Prostate gland (tissue), 2 donors: ENCODE results near the gene SLC44A4. TPM values are rescaled to one million over a fixed set of nuclear protein-coding genes. Genes with fewer than 3 reads are reported as not detected.
A peak's percentile ranks its signal among the peaks of the same experiment; 100 is the strongest.

ENCODE experiments used
- DNase-seq: peaks from one replicate; pipeline ENCODE4 v3.0.0-alpha.2; 2019; ENCODE audit warnings: low spot score
- H3K27ac ChIP-seq, 2 donors: fragments of 200-600 bp; sonication (generic); 2 replicates each; pipeline ENCODE4 v1.5.1; 2017 to 2019
- H3K27me3 ChIP-seq: fragments of 200-600 bp; sonication (generic); replicated peaks from 2 replicates; pipeline ENCODE4 v1.5.1; 2019; ENCODE audit not compliant: insufficient read depth
- H3K36me3 ChIP-seq, 2 donors: fragments of 200-600 bp; sonication (generic); 1 replicate in 1 of 2; 2 replicates in 1 of 2; pipeline versions ENCODE4 v1.5.1 to v1.8.1; 2017 to 2019
- H3K4me1 ChIP-seq: fragments of 200-600 bp; sonication (generic); replicated peaks from 2 replicates; pipeline ENCODE4 v1.5.1; 2019
- H3K4me3 ChIP-seq, 2 donors: fragments of 200-600 bp; sonication (generic); 2 replicates each; pipeline ENCODE4 v1.5.1; 2017 to 2019
- H3K9me3 ChIP-seq: fragments of 200-600 bp; sonication (generic); 2 replicates; pipeline ENCODE4 v1.5.1; 2017
- POLR2A ChIP-seq: fragments of 450-650 bp; IDR thresholded peaks from one replicate; pipeline ENCODE4 v1.6.1; 2016; ENCODE audit warnings: antibody characterized with exemption, mild to moderate bottlenecking
- POLR2AphosphoS5 ChIP-seq: sonication (generic); formaldehyde crosslinking; IDR thresholded peaks from one replicate; pipeline ENCODE4 v1.6.1; 2017; ENCODE audit warnings: antibody characterized with exemption
- WGBS: methylation state at CpG from one replicate; pipeline ENCODE4 v1.1.5; 2018; 5-methylcytosine and 5-hydroxymethylcytosine counted together
- intact Hi-C: fragments of 100-400 bp; cut with DNase I; formaldehyde crosslinking; loops from one replicate; pipeline ENCODE4 v1.14.2; 2022
- total RNA-seq, 2 donors: library from RNA; depleted of rRNA; stranded (reverse); fragments of >200 nt; gene quantifications; one replicate each; pipeline ENCODE4 v1.1.0, GENCODE V29; 2016
- TF ChIP-seq, protein P1 (sequence below), 4 experiments: fragments of 200-600 bp in 2 of 4; fragments of 450-650 bp in 2 of 4; sonication (generic) in 2 of 4; IDR thresholded peaks; 1 replicate in 3 of 4; 2 replicates in 1 of 4; pipeline ENCODE4 v1.5.1; 2016 to 2019; ENCODE audit warnings: antibody characterized with exemption in 4 of 4, mild to moderate bottlenecking in 2 of 4, moderate library complexity in 2 of 4

Gene SLC44A4
- total RNA-seq, 2 donors from 2014 or later, result 125 to 332 TPM

GRCh38 chr6:31922942-31923341 lies 44.1 kb upstream of the SLC44A4 start:
- Histone ChIP-seq H3K4me1 (peaks cover 4% of the 10 kb centered on the region), H3K9me3 (no peaks in the 10 kb centered on the region), H3K36me3 (no peaks in the 10 kb centered on the region), H3K27me3 (no peaks in the 10 kb centered on the region), H3K27ac (no peak overlapping the region), H3K4me3 (no peak overlapping the region)
- TF ChIP-seq, protein P1, sequence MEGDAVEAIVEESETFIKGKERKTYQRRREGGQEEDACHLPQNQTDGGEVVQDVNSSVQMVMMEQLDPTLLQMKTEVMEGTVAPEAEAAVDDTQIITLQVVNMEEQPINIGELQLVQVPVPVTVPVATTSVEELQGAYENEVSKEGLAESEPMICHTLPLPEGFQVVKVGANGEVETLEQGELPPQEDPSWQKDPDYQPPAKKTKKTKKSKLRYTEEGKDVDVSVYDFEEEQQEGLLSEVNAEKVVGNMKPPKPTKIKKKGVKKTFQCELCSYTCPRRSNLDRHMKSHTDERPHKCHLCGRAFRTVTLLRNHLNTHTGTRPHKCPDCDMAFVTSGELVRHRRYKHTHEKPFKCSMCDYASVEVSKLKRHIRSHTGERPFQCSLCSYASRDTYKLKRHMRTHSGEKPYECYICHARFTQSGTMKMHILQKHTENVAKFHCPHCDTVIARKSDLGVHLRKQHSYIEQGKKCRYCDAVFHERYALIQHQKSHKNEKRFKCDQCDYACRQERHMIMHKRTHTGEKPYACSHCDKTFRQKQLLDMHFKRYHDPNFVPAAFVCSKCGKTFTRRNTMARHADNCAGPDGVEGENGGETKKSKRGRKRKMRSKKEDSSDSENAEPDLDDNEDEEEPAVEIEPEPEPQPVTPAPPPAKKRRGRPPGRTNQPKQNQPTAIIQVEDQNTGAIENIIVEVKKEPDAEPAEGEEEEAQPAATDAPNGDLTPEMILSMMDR (IDR thresholded peaks at IDR 0.05), result no peak
- no peak for TF ChIP-seq POLR2AphosphoS5
- no peak for TF ChIP-seq POLR2A
- no peak for DNase-seq
- WGBS, result 29% methylated on average over 5 of the region's 5 CpGs
- intact Hi-C loops, result no loop called here

DNA sequence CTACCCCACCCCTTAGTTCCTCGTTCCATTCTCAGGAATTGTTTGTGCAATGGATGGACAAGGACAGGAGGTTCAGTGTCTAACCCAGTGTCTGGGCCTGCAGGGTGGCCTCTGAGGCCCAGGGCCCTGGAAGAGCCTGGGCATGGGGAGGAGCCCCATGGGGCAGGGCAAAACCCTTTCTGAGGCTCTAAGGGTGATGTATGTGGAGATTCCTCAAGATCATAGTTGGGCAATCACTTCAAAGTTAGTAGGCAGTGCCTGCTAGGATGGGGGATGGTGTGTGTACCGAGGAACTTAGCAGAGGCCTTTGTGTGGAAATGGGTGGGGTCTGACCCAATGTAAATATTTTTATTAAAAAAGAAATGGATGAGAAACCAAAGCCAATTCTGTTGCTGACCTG lies 42.0 kb upstream of the SLC44A4 start:
- WGBS, result 38% methylated on average over 2 of the region's 2 CpGs
- intact Hi-C loops, result no loop called here

GRCh38 chr6:31919624-31920303 lies 41.0 kb upstream of the SLC44A4 start:
- peak; percentile 38 for DNase-seq
- no peaks in the 10 kb centered on the region for H3K9me3 ChIP-seq
- peaks cover 4% of the 10 kb centered on the region for H3K4me1 ChIP-seq
- intact Hi-C loops, result no loop called here
- TF ChIP-seq POLR2A (no peak), POLR2AphosphoS5 (peak; percentile 73)
- H3K27ac ChIP-seq, result peak overlapping the region; percentile 30 to 78
- H3K36me3 ChIP-seq, result no peaks in the 10 kb centered on the region
- 42% methylated on average over 6 of the region's 6 CpGs for WGBS
- no peaks in the 10 kb centered on the region for H3K27me3 ChIP-seq
- H3K4me3 ChIP-seq, result no peak overlapping the region

More for the DNA sequence above, 42.0 kb upstream of the SLC44A4 start:
- peak; percentile 41 for DNase-seq
- H3K27me3 ChIP-seq, result no peaks in the 10 kb centered on the region
- H3K4me1 ChIP-seq, result peaks cover 4% of the 10 kb centered on the region
- H3K36me3 ChIP-seq, result no peaks in the 10 kb centered on the region
- no peaks in the 10 kb centered on the region for H3K9me3 ChIP-seq
- TF ChIP-seq, protein P1 (IDR thresholded peaks at IDR 0.05), result no peak
- TF ChIP-seq POLR2A (no peak), POLR2AphosphoS5 (peak; percentile 47)
- H3K4me3 ChIP-seq, result no peak overlapping the region
- peak overlapping the region; percentile 30 to 78 for H3K27ac ChIP-seq

DNA sequence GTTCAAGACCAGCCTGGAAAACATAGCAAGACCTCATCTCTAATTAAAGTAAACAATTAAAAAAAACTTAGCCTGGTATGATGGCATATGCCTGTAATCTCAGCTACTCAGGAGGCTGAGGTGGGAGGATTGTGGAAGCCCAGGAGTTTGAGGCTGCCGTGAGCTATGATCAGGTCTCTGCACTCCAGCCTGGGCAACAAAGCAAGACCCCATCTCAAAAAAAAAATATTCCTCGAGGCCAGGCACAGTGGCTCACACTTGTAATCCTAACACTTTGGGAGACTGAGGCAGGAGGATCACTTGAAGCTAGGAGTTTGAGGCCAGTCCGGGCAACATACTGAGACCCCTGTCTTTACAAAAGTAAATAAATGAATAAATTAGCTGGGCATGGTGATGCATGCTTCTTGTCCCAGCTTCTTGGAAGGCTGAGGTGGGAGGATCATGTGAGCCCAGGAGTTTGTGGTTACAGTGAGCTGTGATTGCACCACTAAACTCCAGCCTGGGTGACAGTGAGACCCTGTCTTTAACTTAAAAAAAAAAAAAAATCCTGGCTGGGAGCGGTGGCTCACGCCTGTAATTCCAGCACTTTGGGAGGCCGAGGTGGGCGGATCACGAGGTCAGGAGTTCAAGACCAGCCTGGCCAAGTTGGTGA lies 39.4 kb upstream of the SLC44A4 start:
- Histone ChIP-seq H3K4me3 (no peak overlapping the region), H3K36me3 (no peaks in the 10 kb centered on the region), H3K9me3 (no peaks in the 10 kb centered on the region), H3K27me3 (no peaks in the 10 kb centered on the region), H3K4me1 (peaks cover 4% of the 10 kb centered on the region), H3K27ac (no peak overlapping the region)
- WGBS, result 90% methylated on average over 8 of the region's 8 CpGs
- no peak for DNase-seq
- TF ChIP-seq, protein P1 (IDR thresholded peaks at IDR 0.05), result no peak
- no peak for TF ChIP-seq POLR2AphosphoS5
- no peak for TF ChIP-seq POLR2A
- intact Hi-C loops, result no loop called here

- H3K27me3 ChIP-seq, result no peaks in the 10 kb centered on the region
- no peaks in the 10 kb centered on the region for H3K9me3 ChIP-seq
- TF ChIP-seq, protein P1 (IDR thresholded peaks at IDR 0.05), result no peak
- TF ChIP-seq POLR2A, result no peak
- TF ChIP-seq POLR2AphosphoS5, result no peak
- peaks cover 3% of the 10 kb centered on the region for H3K4me1 ChIP-seq
- 61% methylated on average over 6 of the region's 6 CpGs for WGBS
- H3K36me3 ChIP-seq, result no peaks in the 10 kb centered on the region
- no peak for DNase-seq
- no peak overlapping the region for H3K4me3 ChIP-seq
- no peak overlapping the region for H3K27ac ChIP-seq
- intact Hi-C loops, result no loop called here
Observed at GRCh38 chr6:31915756-31916155, 37.0 kb upstream of the SLC44A4 start.
